Measurements from ENCODE around the gene MED15. TPM values are rescaled to one million over a fixed set of nuclear protein-coding genes. Genes with fewer than 3 reads are reported as not detected.
"Not testable (repeated sequence)": the region's sequence is repeated elsewhere in the genome, so short reads cannot be mapped to it uniquely, and the experiment has no call there.

Gene MED15
- total RNA-seq, 1 donor from 2014 or later: 84.5 TPM

- Mint-ChIP-seq H3K36me3 (ENCODE audit: low read depth) (peaks cover 4% of the 10 kb centered on the region), H3K27ac (ENCODE audit: unreplicated experiment) (no peak overlapping the region), H3K9me3 (no peaks in the 10 kb centered on the region), H3K4me1 (peaks cover 31% of the 10 kb centered on the region), H3K4me3 (peak overlapping the region; percentile 41), H3K27me3 (ENCODE audit: low read depth) (no peaks in the 10 kb centered on the region)
- DNase-seq (ENCODE audit: low read depth, low spot score): no peak
- no peak for TF ChIP-seq CTCF (conservative IDR thresholded peaks at IDR 0.05)
These were observed 10.0 kb upstream of the MED15 start for GRCh38 chr22:20497426-20497825.

- no peak for TF ChIP-seq CTCF (conservative IDR thresholded peaks at IDR 0.05)
- no peak for DNase-seq (ENCODE audit: low read depth, low spot score)
- H3K27ac Mint-ChIP-seq (ENCODE audit: unreplicated experiment): no peak overlapping the region
- H3K9me3 Mint-ChIP-seq: no peaks in the 10 kb centered on the region
- H3K36me3 Mint-ChIP-seq (ENCODE audit: low read depth): peaks cover 4% of the 10 kb centered on the region
- H3K27me3 Mint-ChIP-seq (ENCODE audit: low read depth): no peaks in the 10 kb centered on the region
- H3K4me3 Mint-ChIP-seq: peak overlapping the region; percentile 50
- H3K4me1 Mint-ChIP-seq: peaks cover 24% of the 10 kb centered on the region
These were observed 8.5 kb upstream of the MED15 start for GRCh38 chr22:20498913-20499312.

GRCh38 chr22:20499769-20500168, 7.6 kb upstream of the MED15 start:
- no peak for TF ChIP-seq CTCF (conservative IDR thresholded peaks at IDR 0.05)
- no peak overlapping the region for H3K4me3 Mint-ChIP-seq

GRCh38 chr22:20503816-20504215, 3.6 kb upstream of the MED15 start:
- no peak for DNase-seq (ENCODE audit: low read depth, low spot score)
- no peaks in the 10 kb centered on the region for H3K9me3 Mint-ChIP-seq
- H3K4me1 Mint-ChIP-seq: peaks cover 18% of the 10 kb centered on the region
- no peak for TF ChIP-seq CTCF (conservative IDR thresholded peaks at IDR 0.05)
- peak overlapping the region; percentile 55 for H3K4me3 Mint-ChIP-seq
- H3K27ac Mint-ChIP-seq (ENCODE audit: unreplicated experiment): no peak overlapping the region
- H3K36me3 Mint-ChIP-seq (ENCODE audit: low read depth): peaks cover 4% of the 10 kb centered on the region
- no peaks in the 10 kb centered on the region for H3K27me3 Mint-ChIP-seq (ENCODE audit: low read depth)

More at GRCh38 chr22:20499769-20500168, 7.6 kb upstream of the MED15 start:
- Mint-ChIP-seq H3K27ac (ENCODE audit: unreplicated experiment) (no peak overlapping the region), H3K27me3 (ENCODE audit: low read depth) (no peaks in the 10 kb centered on the region), H3K4me1 (peaks cover 19% of the 10 kb centered on the region), H3K36me3 (ENCODE audit: low read depth) (peaks cover 4% of the 10 kb centered on the region), H3K9me3 (no peaks in the 10 kb centered on the region)
- DNase-seq (ENCODE audit: low read depth, low spot score): no peak

GRCh38 chr22:20504293-20504922, 3.0 kb upstream of the MED15 start:
- H3K9me3 Mint-ChIP-seq; DNase-seq (ENCODE audit: low read depth, low spot score); H3K27ac Mint-ChIP-seq (ENCODE audit: unreplicated experiment); H3K27me3 Mint-ChIP-seq (ENCODE audit: low read depth); H3K36me3 Mint-ChIP-seq (ENCODE audit: low read depth): not testable (repeated sequence)
- Mint-ChIP-seq H3K4me3 (peak overlapping the region; percentile 55), H3K4me1 (peaks cover 22% of the 10 kb centered on the region)

GRCh38 chr22:20506543-20507252, 712 bp upstream of the MED15 start:
- DNase-seq (ENCODE audit: low read depth, low spot score): no peak
- peak overlapping the region; percentile 99 for H3K27ac Mint-ChIP-seq (ENCODE audit: unreplicated experiment)
- TF ChIP-seq CTCF (conservative IDR thresholded peaks at IDR 0.05): no peak
- peaks cover 39% of the 10 kb centered on the region for H3K4me1 Mint-ChIP-seq
- H3K27me3 Mint-ChIP-seq (ENCODE audit: low read depth): no peaks in the 10 kb centered on the region
- H3K4me3 Mint-ChIP-seq: peak overlapping the region; percentile 97
- no peaks in the 10 kb centered on the region for H3K36me3 Mint-ChIP-seq (ENCODE audit: low read depth)
- no peaks in the 10 kb centered on the region for H3K9me3 Mint-ChIP-seq

GRCh38 chr22:20508067-20508755, 801 bp downstream of the MED15 start:
- H3K27me3 Mint-ChIP-seq (ENCODE audit: low read depth); DNase-seq (ENCODE audit: low read depth, low spot score); H3K36me3 Mint-ChIP-seq (ENCODE audit: low read depth); H3K9me3 Mint-ChIP-seq: not testable (repeated sequence)
- Mint-ChIP-seq H3K4me3 (peak overlapping the region; percentile 97), H3K27ac (ENCODE audit: unreplicated experiment) (peak overlapping the region; percentile 99), H3K4me1 (peaks cover 46% of the 10 kb centered on the region)
